Activated CD8-positive, alpha-beta memory T cell treated with anti-CD3 and anti-CD28 coated beads, Interleukin-2, amount 50 U/mL, for 24 hours (primary cell): Measurements from ENCODE around the gene RELN.

Experiments
- DNase-seq: peaks from one replicate; pipeline ENCODE4 v3.0.0-alpha.2; 2020; ENCODE audit errors: extremely low read depth

RELN gene

DNA sequence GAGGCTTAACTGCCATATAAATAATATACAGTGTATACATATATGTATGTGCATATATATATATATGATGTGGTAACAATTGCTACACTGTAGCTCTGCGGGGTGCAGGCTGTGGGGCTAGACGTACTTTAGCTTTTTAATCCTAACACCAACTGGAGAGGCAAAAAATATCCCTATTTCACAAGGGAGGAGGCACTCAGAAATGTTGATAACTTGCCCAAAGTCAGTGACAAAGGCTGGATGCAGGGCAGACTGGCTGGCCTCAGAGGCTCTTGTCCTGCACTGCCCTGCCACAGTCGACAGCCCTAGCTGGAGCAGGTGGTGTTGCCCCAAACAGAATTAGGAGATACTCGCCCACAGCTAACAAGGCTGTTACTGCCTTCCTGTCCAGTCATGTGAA is 1.5 kb upstream of the RELN start:
- DNase-seq = no peak

DNA sequence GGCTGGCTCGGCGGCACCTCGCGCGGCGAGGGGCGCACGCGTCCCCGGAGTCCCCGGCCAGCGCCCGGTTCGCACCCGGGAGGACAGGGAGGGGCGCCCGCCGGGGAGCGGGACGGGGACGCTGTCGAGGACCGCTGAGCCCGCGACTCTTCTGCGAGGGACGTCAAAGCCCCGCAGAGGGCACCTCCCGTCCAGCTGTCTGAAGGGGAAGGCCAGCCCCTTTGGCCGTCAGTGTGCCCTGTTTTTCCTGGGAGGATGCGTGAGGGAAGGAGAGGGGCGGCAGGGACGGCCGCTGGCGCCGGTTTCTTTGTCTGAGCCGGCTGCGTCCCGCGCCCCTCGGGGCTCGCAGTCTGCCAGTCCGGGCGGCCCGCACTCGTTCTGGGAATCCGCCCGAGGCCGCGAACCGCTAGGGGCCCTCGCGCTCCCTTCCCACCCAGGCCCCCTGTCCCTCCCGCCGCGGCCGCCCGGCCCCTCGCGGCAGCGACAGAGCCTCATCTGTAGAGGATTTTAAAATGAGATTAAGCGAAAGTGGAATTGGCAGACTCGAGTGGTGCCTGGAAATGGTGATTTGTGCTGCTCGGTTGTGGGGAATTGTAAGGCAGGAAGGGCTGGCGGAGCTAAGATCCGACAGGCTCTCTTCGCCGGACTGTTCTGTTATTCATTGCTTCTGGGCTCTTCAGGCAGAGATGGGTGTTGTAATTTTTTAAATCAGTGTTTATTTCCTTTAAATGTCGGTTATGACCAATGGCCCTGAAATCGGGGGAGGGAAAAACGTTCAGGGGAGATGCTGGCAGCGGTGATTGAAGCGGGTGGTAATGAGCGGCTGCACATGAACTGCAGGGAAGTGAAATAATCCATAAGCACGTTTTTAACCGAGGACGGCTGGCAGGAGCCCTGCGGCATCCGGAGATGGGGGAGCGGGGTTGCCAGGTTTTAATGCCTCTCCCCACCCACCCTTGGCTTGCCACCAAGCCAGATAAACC is 618 bp upstream of the RELN start:
- no peak for DNase-seq

DNA sequence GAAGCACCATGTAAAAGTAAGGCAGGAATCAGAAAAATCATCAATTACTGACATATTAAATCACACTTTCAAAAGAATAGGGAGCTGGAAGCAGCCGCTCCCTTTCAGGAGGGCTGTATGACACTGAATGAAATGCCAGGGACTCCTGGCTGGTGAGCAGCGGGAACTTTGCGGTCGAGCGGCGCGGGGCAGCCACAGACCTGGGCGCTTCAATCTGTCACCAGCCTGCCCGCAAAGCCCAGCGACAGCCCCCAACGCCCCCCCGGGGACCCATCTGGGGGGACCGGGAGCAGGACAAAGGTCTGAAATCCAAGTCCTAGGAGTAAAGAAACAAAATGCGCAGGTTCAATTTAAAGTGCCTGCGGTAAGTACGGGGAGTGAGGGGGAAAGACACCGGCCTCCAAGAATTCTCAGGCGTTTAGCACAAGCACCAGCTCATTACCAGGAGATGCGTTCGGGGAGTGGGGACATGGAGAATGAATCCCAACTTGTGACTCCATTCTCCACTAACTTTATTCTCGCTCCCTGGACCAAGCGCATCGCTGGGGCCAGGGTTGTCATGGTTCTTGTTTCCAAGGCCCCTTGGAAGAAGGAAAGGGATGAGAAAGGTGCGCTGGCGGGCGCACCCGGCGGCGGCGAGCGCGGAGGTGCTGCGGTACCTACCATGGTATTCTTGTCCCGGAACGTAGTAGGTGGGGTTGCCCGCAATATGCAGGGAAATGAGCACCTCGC is 824 bp downstream of the RELN start:
- no peak for DNase-seq

DNA sequence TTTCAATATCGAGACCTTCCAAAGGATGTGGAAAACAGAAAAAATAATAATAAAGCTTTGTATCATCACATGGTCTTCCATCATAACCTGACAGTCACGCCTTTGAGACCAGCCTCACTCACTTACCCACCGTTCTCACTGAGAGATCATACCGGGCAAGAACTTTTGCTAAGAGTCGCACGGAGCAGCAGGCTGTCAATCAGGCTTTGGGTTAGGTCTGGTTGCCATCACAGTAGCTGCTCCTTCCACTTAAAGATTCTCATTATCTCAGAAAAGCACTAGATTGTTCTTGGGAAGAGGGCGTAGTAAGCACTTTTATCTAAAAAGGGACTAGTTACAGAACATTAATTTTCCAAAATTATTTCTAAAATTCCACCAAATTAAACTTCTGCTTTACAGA is 2.0 kb downstream of the RELN start:
- no peak for DNase-seq

DNA sequence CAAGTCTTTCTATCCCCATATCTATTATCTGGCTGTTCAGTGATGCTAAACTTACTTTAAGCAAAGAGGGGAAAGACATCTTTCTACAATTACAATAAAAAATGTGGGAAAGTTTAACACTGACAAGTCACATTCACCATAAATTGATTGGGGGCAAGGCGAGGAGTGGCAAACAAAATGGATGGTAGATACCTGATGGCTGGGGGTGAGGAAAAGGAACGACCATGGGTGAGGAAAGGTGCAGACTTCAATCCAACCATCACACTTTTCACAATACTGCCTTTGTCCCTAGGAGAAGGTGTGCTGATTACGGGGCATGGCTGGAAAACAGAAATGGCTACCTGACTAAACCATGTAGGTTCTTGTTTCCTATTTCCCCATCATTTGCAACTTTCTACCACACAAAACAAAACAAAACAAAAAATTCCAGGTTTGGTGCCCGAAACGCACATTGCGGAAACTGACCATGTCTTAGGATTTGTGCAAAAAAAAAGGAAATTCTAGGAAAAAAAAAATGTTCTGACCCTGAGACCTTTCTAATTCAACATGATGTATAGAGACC is 3.8 kb downstream of the RELN start:
- DNase-seq = no peak

DNA sequence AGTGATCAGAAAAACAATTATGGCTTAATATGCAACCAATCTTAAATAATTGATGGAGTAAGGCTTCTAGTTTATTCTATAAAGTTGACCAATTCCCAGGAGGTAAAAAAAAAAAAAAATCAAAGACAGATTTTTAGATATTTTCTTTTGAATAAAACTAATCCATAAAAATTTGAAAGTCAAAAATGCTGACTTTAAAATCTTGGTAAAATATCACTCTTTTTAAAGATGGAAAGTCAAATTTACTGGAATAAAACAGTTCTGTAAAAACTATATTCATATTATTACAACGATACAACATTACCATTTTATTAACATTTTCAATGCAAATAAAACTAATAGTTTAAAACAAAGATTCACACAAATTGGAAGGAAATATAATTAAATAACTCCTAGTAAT is 5.4 kb downstream of the RELN start:
- DNase-seq = no peak

DNA sequence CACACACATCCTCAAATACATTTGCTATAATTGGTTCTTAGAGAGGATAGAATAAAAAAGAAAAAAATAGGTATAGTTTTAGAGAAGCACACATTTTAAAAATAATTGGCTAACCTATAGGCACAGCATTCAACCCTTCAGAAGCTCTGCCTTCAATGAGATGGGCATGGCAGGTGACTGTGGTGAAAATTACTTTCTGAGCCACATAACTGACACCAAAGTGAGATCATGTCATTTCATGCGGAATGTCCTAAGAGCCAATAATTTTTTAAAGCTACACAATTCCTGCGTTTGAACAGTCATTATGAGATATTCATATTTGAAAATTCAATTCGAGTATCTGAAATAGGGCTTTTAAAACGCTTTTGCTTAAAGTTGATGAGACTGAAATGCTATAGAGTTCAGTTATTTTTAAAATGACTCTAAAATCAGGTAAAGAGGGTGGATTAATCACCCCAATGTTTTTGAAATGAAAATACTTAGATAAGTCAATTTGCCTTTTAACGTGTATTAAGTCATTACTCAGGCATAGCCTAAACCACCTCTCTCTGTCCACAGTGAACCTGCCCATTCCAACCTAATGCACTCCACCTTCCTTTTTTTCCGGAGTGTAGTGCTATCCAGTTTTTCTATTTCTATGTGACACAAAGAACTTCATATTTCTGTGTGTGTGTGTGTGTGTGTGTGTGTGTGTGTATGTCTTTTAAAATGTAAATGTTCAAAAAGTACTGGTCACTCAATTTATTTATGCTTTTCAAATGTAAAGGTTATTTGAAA is 6.1 kb downstream of the RELN start:
- DNase-seq = no peak

DNA sequence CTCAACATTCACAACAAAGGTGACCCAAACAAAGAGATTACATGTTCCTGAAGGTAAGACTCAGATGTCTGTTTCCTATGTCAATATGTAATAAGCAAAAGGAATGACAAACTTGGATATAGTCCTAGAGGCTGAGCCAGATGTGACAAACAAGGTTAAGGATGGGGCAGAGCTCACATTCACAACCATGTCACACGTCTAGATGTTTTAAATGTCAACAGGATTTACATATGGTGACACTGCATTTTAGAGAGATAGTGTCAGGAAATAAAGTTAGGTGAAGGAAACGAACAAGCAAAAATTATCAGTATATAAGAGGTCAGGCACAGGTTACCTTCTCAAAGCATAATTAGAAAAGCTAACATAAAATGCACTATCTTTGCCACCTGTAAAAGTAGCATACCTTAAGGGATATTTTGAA is 8.4 kb downstream of the RELN start:
- DNase-seq = no peak

DNA sequence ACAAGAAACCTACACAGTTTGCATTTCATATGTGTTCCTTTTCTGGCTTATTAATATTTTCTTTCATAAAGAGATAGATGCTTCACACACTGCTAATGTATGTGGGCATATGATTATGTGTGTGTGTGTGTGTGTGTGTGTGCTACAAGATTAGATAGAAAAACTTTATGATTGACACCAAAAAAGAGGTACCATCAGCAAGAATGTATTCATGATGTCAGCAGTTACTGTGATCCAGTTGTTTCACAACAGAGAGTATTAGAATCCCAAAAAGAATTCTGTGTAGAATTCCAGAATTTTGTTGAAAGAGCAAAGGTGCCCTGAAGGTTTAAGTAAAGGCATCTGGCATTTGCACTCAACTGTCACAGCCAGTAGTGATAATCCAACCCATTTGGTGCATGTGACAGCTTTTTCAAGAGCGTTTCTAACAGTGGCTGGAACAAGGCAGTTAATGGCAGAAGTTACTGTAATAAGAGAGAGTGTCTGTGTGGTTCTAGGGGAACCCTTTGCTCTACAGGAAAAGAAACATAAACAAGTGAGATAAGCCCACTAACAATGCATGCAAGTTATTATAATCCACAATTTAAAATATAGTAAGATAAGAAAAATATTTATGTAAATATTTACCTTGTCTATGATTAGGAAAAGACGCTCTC is 16.6 kb downstream of the RELN start:
- DNase-seq = no peak

DNA sequence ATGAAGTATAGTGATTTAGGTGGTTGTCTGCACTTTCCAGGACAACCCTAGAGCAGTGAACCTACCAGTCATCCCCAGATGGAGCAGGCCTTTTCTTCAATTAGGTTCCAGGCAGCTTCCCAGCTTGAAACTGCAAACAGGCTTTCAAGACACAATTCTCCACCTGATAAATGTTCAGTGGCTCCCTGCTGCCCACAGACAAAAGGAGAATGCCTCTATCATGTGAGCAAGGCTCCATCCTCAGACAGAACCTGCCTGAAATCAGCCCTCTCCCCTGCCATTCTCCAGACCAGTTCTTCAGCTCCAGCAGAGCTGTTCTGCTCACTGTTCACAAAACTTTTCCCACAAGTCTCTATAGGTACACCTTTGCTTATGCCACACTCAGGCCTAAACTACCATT is 22.1 kb downstream of the RELN start:
- DNase-seq = no peak

DNA sequence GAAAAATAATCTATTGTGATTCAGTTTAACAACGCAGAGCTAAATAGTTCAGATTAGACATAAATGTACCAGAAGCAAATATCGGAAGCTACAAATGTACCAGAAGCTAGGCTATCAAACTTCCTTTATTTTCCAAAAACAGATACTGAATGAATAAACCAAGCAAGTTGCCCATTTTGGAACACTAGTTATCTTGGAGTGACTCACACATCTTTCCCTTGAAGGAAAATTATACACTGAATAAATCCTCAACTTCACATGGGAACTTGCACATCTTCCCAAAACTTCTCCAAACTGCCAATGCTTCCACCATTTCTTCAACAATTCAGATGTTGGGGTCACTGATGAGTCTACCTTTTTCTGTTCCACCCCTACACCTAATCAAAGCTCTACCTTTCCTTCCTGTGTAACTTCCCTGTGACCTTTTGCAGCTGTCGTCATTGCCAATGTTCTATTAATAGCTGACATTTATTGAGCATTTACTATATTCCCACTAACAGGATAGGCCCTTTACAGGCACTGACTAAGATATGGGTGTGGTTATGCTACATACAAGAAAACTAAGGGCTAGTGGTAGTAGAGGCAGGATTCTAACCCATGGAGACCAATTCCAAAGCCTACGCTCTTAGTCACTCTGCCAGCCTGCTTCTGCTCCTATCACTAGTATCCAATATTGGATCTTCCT is 22.7 kb downstream of the RELN start:
- no peak for DNase-seq

DNA sequence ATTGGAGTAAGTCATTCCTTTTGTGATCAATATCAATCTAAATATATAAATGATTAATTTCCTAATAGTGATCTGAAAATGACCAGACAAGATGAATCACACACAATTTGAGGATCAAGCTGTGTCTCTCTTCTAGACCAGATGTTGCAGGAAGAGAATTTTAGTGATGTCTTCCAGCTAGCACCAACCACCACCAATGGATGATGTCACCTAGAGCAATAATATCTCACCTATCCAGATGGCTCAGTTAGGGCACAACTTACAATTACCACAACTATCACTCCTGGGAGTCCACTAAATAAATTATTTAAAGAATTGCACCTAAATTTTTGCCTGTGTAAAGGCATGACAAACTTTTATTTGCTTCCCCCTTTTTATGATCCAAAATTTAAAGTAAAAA is 25.2 kb downstream of the RELN start:
- DNase-seq = no peak

DNA sequence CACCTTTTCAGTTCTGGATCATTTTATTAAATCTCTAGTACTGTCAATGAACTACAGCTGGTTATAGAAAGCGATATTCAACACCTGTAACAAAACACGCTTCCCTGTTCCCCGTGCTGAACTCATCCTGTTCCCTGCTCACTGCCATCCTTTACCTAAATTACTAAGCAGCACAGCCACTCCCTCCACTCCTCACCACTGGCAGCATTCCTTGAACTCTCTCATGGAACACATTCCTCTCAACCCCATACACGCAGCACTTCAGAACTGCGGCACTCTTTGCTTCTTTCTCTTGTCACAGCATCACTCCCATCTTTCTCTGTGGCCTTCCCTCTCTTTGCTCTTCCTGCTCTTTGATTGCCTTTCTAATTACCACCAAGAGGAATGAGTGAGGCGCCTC is 27.4 kb downstream of the RELN start:
- DNase-seq = no peak

DNA sequence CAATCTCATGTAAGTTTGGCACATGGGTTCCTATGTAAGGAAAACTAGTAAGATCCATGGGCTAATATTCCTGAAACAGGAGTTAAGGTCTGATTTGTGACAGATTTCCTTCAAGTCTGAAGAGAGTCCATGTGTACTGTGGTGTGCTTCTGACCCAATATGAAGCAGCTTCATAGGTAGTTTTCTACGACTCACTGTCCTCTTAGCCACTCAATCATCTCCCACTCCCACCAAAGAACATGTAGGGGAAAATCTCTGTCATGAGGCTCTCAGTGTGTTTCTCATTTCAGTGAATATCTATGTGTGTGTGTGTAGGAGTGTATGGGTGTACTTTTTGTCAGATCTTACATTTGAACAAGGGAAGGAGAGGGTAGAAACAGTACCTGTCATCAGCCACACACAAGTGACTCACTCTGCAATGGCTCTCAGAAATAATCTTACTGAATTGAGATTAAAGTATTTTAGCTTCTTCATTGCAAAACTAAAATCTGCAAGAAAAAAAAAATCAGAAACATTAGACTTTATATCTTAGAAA is 31.1 kb downstream of the RELN start:
- no peak for DNase-seq

DNA sequence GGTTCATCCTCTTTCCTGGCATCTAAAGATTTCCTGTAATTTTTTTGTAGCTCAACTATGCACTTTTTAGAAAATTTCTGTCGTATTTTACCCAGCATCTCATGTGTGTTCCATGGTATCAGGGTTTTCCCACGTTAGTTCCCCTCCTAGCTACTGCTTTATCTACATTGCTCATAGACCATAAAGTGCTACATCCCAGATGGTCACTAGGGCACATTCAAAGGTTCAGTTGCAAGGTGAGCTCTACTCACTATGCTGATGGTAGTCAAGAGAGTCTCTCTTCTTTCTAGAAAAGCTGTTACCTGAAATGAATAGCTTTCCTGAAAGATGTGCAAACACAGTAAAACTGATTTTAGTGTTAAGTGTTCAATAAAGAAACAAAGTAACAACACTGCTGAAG is 33.5 kb downstream of the RELN start:
- no peak for DNase-seq

DNA sequence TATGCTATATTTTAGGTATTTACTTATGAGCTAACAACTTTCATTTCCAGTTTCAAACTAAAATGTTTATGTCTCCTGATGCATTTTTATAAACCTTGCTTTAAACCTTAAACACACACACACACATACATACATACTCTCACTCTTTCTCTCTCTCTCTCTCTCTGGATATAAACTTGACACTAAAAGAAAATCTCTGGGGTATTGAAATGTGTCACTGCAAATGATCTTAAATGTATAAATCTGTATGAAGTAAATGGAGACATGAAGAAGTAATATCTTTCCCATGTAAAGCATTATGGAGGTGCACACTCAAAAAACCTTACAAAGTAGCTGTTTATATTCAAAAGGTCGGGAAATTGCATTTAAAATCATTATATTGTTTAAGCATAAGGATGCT is 37.0 kb downstream of the RELN start:
- no peak for DNase-seq

DNA sequence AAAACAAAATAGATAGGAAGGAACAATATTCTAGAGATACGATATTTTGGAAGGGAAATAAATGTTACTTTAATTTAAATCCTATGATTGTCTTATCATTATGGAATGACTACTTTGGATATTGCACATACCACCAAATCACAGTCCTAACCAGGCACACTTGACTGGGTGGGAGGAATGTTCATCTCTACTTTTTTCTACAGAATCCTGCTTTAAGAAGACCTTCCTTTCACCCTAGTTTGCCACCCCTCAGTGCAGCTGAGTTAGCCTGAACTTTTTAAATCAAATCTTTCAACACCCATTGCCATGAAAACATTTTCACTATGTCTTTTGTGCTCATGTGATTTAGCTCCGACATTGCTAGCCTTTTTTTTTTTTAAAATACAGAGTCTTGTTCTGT is 38.1 kb downstream of the RELN start:
- DNase-seq = no peak

DNA sequence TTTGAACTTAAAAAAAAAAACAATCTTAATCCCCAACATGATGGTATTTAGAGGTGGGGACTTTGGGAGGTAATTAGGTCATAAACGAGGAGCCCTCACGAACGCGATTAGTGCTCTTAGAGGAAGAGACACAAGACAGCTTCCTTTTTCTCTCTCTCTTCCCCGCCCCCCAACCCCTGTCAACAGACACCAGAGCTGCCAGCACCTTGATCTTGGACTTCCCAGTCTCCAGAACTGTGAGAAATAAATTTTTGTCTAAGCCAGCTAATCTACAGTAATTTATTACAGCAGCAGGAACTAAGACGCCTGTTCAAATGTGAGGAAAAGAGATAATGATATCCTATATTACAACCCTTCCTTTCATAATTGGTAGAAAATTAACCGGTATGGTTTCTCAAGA is 40.1 kb downstream of the RELN start:
- no peak for DNase-seq

DNA sequence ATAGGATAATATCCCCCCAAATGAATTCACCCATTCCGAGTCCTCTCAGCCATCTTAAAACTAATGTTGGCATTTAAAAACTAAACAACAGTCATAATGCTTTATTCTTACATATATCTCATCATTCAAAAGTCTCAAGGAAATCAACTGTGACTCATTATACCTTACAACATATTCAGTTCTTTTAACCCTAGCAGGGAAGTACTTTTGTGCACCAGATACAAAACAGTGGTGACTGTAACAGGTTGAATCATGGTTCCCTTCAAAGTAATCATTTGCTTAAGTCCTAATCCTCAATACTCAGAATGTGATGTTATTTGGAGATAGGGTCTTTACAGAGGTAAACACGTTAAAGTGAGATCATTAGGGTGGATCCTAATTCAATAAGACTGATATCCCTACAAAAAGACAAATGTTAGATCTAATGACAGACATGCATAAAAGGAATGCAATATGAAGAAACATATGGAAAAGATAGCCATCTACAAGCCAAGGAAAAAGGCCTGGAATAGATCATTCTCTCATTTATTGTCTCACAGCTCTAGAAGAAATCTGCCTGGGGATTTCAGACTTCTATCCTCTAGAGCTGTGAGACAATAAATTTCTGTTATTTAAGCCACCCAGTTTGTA is 42.3 kb downstream of the RELN start:
- DNase-seq = no peak

DNA sequence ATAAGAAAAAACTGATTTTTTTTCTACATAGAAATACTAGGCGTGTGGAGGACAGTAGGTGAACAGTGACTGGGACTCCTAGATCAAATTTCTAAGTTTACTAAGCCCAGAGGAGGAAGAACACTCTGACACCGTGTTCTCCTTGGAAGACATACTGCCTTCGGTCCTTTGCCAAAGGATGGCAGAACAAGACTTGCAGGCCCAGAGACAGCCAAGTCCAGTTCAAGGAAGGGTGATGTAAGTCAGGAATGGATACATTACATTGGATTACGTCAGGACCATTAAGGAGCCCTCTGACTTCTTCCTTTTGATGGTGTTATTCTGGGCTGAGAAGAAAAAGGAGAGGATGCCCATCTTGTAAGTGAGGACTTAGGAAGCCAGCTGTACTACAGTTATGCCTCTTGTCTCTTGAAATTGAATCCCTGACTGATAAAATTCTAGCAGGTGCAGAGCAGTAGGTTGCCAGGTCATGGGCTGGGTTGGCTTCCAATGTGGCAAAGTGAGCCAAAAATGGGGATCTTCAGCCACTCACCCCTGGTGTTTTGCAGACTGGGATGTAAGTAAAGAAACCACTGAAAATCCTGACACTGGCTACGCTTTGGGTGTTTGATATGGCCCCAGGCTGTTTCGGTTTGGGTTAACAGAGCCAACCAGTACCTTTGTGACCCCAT is 45.1 kb downstream of the RELN start:
- DNase-seq = no peak
